ENCODE measurements around the gene NPLOC4.
A peak's percentile ranks its signal among the peaks of the same experiment; 100 is the strongest.

Gene NPLOC4

GRCh38 chr17:81537343-81537855 lies 99.5 kb downstream of the NPLOC4 start:
- TF ChIP-seq ZFX (IDR thresholded peaks at IDR 0.05; ENCODE audit: borderline replicate concordance), result no peak
- peak; percentile 70 for TF ChIP-seq CTCF (IDR thresholded peaks at IDR 0.05)
- H3K27ac ChIP-seq, result no peak overlapping the region; the same call in 1 of the 2 replicates

GRCh38 chr17:81536299-81537290 lies 100.3 kb downstream of the NPLOC4 start:
- H3K27ac ChIP-seq, result no peak overlapping the region

GRCh38 chr17:81535480-81536298 lies 101.2 kb downstream of the NPLOC4 start:
- TF ChIP-seq ZFX (IDR thresholded peaks at IDR 0.05; ENCODE audit: borderline replicate concordance), result no peak
- TF ChIP-seq CTCF (IDR thresholded peaks at IDR 0.05), result no peak
- H3K27ac ChIP-seq, result no peak overlapping the region

More at GRCh38 chr17:81536299-81537290, 100.3 kb downstream of the NPLOC4 start:
- TF ChIP-seq CTCF (IDR thresholded peaks at IDR 0.05) (no peak), ZFX (IDR thresholded peaks at IDR 0.05; ENCODE audit: borderline replicate concordance) (no peak)

GRCh38 chr17:81535007-81535328 lies 101.9 kb downstream of the NPLOC4 start:
- TF ChIP-seq CTCF (IDR thresholded peaks at IDR 0.05) (no peak), ZFX (IDR thresholded peaks at IDR 0.05; ENCODE audit: borderline replicate concordance) (no peak)
- no peak overlapping the region for H3K27ac ChIP-seq

- TF ChIP-seq ZFX (IDR thresholded peaks at IDR 0.05; ENCODE audit: borderline replicate concordance), result no peak
- TF ChIP-seq CTCF (IDR thresholded peaks at IDR 0.05), result no peak
- peak overlapping the region; percentile 34; the same call in 1 of the 2 replicates for H3K27ac ChIP-seq
These were observed 102.5 kb downstream of the NPLOC4 start for GRCh38 chr17:81534157-81535006.

- peak overlapping the region; percentile 34 for H3K27ac ChIP-seq
- TF ChIP-seq ZFX (IDR thresholded peaks at IDR 0.05; ENCODE audit: borderline replicate concordance), result no peak
- TF ChIP-seq CTCF (IDR thresholded peaks at IDR 0.05), result no peak
These were observed 103.4 kb downstream of the NPLOC4 start for GRCh38 chr17:81533339-81534141.

Data from 22Rv1 (cell line).